Uterus (tissue), 4 donors: ENCODE measurements around the gene RECQL5. TPM values are rescaled to one million over a fixed set of nuclear protein-coding genes. Genes with fewer than 3 reads are reported as not detected.

Experiments used
- DNase-seq, 2 donors: peaks; one replicate each; pipeline ENCODE4 v3.0.0-alpha.2; 2019 to 2020
- H3K27ac ChIP-seq, 2 donors: fragments of 200-600 bp; sonication (generic); 1 replicate in 1 of 2; 2 replicates in 1 of 2; pipeline ENCODE4 v1.5.1; 2016 to 2018
- H3K27me3 ChIP-seq, 2 donors: fragments of 200-600 bp; sonication (generic); one replicate each; pipeline ENCODE4 v1.5.1; 2018 to 2019; ENCODE audit warnings: control low read depth in 1 of 2
- H3K36me3 ChIP-seq, 2 donors: fragments of 200-600 bp; sonication (generic); one replicate each; pipeline ENCODE4 v1.5.1; 2019; ENCODE audit warnings: control low read depth in 1 of 2
- H3K4me1 ChIP-seq, 2 donors: fragments of 200-600 bp; sonication (generic); one replicate each; pipeline ENCODE4 v1.5.1; 2018 to 2019; ENCODE audit warnings: control low read depth in 1 of 2
- H3K4me3 ChIP-seq, 2 donors: fragments of 200-600 bp; sonication (generic); 1 replicate in 1 of 2; 2 replicates in 1 of 2; pipeline ENCODE4 v1.5.1; 2018 to 2019; ENCODE audit warnings: mild to moderate bottlenecking in 1 of 2
- H3K9me3 ChIP-seq, 2 donors: fragments of 200-600 bp; sonication (generic); one replicate each; pipeline ENCODE4 v1.5.1; 2019; ENCODE audit warnings: control low read depth in 1 of 2
- POLR2A ChIP-seq, 2 donors: fragments of 450-650 bp; IDR thresholded peaks; one replicate each; pipeline ENCODE4 v1.6.1; 2016; ENCODE audit warnings: antibody characterized with exemption in 2 of 2, mild to moderate bottlenecking in 1 of 2, moderate library complexity in 1 of 2
- intact Hi-C: fragments of 100-400 bp; cut with DNase I; formaldehyde crosslinking; loops from one replicate; pipeline ENCODE4 v1.15.1; 2023; ENCODE audit warnings: low total_unique reads
- total RNA-seq, 4 donors: library from RNA; depleted of rRNA in 3 of 4; stranded (reverse); fragments of >200 nt in 3 of 4; gene quantifications; one replicate each; pipeline versions ENCODE4 v1.1.0 to v1.2.4, GENCODE V29; 2014 to 2023
- TF ChIP-seq, protein P1 (sequence below), 4 experiments: fragments of 200-600 bp in 2 of 4; fragments of 450-650 bp in 2 of 4; sonication (generic) in 2 of 4; IDR thresholded peaks; one replicate each; pipeline ENCODE4 v1.5.1; 2016 to 2019; ENCODE audit warnings: antibody characterized with exemption in 4 of 4, mild to moderate bottlenecking in 2 of 4, moderate library complexity in 1 of 4
- donor health status: DM: yes; HTN: yes; CAD: no.

Gene RECQL5
- total RNA-seq, 4 donors from 2014 or later, result 0.59 to 22.7 (median 11.9) TPM

DNA sequence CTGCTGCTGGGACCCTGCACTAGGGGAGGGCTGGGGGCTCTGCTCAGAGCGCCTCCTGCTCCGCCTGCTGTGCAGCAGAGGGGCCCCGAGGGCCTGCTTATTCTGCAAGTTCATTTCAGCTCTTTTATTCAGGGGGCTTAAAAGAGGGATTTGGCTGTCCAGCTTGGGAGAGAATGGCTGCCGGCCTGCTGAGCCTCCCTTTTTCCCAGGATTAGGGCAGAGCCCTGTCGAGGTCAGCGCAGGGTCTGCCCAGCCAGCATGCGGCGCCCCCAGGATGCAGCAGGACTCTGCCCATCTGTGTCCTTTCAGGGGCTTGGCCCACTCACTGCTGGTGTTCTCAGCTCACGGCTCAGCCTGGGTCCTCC lies 32.6 kb downstream of the RECQL5 start:
- intact Hi-C loops, result no loop called here
- Histone ChIP-seq H3K4me3 (no peak overlapping the region), H3K9me3 (no peaks in the 10 kb centered on the region), H3K27ac (peak overlapping the region; percentile 82 to 85), H3K36me3 (no peaks in the 10 kb centered on the region), H3K4me1 (peaks cover 0 to 9% of the 10 kb centered on the region in 2 donors), H3K27me3 (no peaks in the 10 kb centered on the region)
- DNase-seq, result no peak
- TF ChIP-seq, protein P1, sequence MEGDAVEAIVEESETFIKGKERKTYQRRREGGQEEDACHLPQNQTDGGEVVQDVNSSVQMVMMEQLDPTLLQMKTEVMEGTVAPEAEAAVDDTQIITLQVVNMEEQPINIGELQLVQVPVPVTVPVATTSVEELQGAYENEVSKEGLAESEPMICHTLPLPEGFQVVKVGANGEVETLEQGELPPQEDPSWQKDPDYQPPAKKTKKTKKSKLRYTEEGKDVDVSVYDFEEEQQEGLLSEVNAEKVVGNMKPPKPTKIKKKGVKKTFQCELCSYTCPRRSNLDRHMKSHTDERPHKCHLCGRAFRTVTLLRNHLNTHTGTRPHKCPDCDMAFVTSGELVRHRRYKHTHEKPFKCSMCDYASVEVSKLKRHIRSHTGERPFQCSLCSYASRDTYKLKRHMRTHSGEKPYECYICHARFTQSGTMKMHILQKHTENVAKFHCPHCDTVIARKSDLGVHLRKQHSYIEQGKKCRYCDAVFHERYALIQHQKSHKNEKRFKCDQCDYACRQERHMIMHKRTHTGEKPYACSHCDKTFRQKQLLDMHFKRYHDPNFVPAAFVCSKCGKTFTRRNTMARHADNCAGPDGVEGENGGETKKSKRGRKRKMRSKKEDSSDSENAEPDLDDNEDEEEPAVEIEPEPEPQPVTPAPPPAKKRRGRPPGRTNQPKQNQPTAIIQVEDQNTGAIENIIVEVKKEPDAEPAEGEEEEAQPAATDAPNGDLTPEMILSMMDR (IDR thresholded peaks at IDR 0.05), result no peak
- no peak for TF ChIP-seq POLR2A (IDR thresholded peaks at IDR 0.05)

DNA sequence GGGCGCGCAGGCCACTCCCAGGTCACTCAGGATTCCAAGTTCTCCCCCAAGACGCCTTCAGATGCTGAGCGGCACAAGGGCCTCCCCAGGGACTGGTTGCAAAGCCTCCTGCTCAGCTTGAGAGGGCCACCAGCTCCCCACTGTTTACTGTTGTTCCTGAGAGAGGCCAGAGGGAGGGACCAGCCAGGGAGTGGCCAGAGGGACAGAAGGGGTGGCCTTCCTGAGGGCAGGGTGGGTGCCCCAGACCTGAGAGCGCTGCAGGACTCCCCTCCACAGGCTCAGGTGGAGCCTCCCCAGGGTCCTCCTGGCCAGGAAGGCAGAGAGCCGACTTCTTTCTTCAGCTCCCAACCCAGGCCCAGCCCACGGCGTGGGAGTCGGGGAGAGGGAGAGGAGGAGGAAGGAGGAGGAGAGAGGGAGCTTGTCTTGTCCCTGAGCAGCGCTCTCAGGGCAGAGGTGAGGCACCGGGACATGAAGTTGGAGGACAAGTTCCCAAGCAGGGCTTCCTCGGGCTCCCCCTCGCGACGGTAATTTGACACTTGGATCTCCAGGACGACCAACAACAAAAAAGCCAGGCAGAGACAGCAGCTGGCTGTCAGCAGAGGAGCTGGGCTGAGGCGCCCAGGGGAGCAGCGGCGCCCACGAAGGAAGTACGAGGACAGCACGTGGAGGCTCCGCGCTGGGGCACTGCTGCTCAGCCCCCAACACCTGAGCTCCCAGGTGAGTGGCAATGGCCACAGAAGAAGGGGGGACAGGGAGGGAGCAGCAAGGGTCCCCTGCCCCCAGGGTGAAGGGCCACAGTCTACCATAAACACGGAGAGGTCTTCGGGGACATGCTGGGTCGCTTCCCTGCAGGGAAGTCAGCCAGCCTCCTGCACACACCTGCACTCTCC lies 33.2 kb downstream of the RECQL5 start:
- Histone ChIP-seq H3K4me1 (peaks cover 0 to 9% of the 10 kb centered on the region in 2 donors), H3K36me3 (no peaks in the 10 kb centered on the region), H3K27ac (peak overlapping the region; percentile 82 to 85), H3K4me3 (peak overlapping the region in 1 of 2 donors; percentile 6), H3K9me3 (no peaks in the 10 kb centered on the region), H3K27me3 (no peaks in the 10 kb centered on the region)
- intact Hi-C loops, result no loop called here
- TF ChIP-seq POLR2A (IDR thresholded peaks at IDR 0.05), result peak in 1 of 2 donors; percentile 20
- TF ChIP-seq, protein P1 (IDR thresholded peaks at IDR 0.05), result peak; percentile 51 to 70 (median 64)
- DNase-seq, result peak; percentile 92 to 93

DNA sequence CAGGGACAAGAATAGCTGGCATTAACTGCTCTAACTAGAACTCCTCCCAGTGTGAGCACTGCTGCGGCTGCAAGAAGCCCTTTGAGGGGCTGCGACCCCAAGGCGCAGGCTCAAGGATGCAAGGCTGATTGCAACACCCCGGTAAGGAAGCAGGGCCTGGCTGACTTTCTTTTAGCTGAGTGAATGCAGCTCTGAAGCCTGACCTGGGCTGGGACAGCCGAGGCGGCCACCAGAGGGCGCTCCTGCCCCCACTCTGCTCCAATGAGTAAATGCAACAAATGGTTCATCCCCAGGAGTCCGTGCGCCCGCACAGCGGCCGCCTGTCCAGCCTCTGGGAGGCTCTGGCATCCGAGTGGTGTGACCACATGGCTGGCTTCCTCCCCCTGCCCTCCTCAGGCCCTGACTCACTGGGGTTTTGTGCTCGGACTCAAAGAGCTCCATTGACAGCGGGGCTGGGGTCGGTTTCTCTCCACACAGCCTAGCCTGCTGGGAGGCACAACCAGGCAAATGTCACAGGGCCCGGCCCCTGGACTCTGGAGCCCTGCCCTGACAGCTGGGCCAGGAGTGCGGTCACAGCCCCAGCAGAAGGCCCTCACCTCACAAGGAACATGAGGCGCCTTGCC lies 34.0 kb downstream of the RECQL5 start, which contains the start of gene SMIM5:
Gene SMIM5 (plus strand): TSS at position 572 of the 623 bp plus-strand sequence. CDS start 6,768 bp downstream, outside the sequence.
- Histone ChIP-seq H3K4me3 (peak within 1 kb of the TSS in 1 of 2 donors; percentile 6), H3K27ac (peak within 1 kb of the TSS; percentile 82 to 85), H3K4me1 (peaks cover 0 to 9% of the 10 kb centered on the region in 2 donors), H3K27me3 (no peaks in the 10 kb centered on the region), H3K36me3 (no peaks in the 10 kb centered on the region), H3K9me3 (no peaks in the 10 kb centered on the region)
- peak in 1 of 2 donors; percentile 30 for TF ChIP-seq POLR2A (IDR thresholded peaks at IDR 0.05)
- TF ChIP-seq, protein P1 (IDR thresholded peaks at IDR 0.05), result peak; percentile 91 to 96 (median 94)
- DNase-seq, result peak; percentile 88 to 92
- intact Hi-C loops, result no loop called here

DNA sequence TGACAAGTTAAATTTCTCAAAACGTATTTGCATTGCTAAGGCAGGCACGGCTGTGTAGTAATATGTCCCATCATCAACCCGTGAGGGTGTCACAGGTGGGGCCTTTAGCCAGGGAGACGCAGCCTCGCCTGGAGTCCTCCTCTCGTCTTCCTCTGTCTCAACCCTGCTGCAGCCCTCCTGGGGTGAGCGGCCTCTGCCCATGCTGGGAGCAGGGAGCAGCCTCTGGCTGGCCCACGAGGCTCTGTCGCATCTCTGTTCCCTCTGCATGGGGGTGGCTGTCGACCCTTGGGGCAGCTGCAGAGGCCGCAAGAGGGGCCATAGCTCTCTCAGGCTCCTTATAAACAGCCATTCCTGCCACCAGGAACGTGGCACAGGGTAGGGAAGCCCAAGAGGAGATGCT lies 34.5 kb downstream of the RECQL5 start:
- H3K36me3 ChIP-seq, result no peaks in the 10 kb centered on the region
- no peak overlapping the region for H3K4me3 ChIP-seq
- intact Hi-C loops, result no loop called here
- H3K9me3 ChIP-seq, result no peaks in the 10 kb centered on the region
- no peaks in the 10 kb centered on the region for H3K27me3 ChIP-seq
- TF ChIP-seq, protein P1 (IDR thresholded peaks at IDR 0.05), result no peak
- no peak for TF ChIP-seq POLR2A (IDR thresholded peaks at IDR 0.05)
- H3K4me1 ChIP-seq, result peaks cover 0 to 9% of the 10 kb centered on the region in 2 donors
- no peak for DNase-seq
- H3K27ac ChIP-seq, result peak overlapping the region; percentile 82 to 85

DNA sequence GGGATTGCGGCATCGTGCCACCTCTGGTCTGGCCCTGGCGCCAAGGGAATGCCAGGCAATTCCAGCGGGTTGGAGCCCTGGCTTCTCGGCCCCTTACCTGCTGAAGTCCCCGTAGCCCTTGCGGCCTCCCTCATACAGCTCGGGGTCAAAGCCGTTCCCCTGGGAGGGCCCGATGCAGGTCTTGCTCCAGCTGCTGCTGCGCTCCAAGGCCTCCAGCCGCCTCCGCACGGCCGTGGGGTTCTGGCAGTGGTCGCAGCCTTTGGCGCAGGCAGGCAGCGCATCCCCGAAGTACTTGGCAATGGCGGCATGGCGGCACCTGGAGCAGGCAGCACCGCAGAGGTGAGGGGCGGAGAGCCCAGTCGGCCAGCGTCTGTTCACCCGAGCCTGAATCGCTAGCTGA lies 35.6 kb downstream of the RECQL5 start:
- intact Hi-C loops, result no loop called here
- no peaks in the 10 kb centered on the region for H3K36me3 ChIP-seq
- no peak overlapping the region for H3K4me3 ChIP-seq
- H3K27me3 ChIP-seq, result no peaks in the 10 kb centered on the region
- no peak for DNase-seq
- no peak overlapping the region for H3K27ac ChIP-seq
- H3K4me1 ChIP-seq, result peaks cover 0 to 9% of the 10 kb centered on the region in 2 donors
- no peaks in the 10 kb centered on the region for H3K9me3 ChIP-seq
- TF ChIP-seq, protein P1 (IDR thresholded peaks at IDR 0.05), result no peak
- TF ChIP-seq POLR2A (IDR thresholded peaks at IDR 0.05), result no peak
